Measurements from ENCODE around the gene CEACAM4.

CEACAM4 gene

DNA sequence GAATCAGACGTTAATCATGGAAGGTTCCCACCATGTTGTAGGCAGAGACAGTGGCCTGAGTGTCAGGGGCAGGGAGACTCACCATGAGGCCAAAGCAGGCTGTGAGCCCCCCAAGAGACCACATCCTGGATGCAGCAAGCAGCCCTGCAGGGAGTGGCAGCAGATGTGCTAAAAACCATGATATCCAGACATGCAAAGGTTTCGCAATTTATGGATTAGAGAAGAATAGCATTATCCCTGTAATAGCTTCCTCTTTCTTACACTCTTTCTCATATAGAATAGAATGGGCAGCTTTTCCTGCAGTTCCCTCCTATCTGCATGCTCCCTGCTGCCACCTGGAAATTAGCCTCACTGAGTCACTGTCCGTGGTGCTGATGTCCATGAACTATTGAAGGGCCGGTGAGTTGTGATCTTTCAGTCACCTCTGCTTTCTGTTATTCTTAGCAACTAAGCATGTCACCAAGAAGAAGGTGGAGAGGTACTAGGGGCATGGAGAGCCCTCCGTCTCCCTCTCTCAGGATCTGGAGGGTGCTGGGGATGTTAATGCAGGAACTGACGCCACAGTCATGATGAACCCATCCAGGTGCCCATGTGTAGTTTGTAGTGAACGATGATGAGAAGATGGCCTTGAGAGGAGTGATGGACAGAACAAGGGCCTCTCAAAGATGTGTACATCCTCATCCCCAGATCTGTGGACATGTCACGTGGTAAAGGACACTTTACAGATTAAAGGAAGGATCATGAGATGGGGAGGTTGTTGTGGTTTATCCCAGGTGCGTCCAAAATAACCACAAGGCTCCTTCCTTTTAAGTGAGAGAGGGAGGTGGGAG, 9.9 kb downstream of the CEACAM4 start:
- DNase-seq = no peak

DNA sequence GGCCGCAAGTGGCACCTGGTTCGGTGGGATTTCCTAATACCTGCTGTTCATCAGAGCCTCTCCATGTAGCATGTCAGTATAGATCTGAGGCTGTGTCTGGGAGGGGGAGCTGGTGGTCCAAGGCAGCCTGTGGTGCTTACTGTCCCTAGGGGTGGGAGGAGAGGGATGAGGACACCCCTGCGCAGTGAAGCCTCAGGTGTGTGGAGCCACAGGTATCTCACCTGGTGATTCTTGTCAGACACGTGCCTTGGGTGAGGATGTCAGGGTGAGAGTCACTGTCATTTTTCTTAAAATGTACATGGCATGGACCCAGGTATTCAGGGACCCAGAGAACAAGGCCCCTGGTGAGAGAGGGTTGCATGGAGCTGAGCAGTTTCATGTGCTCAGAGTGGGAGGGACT, 11.7 kb downstream of the CEACAM4 start:
- no peak for DNase-seq

DNA sequence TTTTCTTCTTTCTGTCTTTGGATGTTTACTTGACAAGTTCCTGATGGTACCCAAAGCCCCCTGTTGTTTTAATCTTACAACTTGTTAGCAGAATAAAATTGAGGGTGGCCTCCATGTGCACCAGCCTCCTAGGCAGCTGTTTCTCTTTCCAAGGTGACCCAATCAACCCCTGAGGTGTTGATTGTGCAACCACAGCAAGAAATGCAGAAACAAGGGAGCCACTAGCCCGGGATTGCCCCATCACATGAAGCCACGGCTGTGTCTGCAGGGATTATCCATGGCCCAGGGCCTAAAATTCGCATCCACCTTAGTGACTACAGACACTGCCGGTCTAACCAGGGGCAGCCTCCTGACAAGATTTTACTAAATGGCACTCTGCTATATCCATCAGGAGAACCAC, 14.4 kb downstream of the CEACAM4 start:
- DNase-seq = no peak

DNA sequence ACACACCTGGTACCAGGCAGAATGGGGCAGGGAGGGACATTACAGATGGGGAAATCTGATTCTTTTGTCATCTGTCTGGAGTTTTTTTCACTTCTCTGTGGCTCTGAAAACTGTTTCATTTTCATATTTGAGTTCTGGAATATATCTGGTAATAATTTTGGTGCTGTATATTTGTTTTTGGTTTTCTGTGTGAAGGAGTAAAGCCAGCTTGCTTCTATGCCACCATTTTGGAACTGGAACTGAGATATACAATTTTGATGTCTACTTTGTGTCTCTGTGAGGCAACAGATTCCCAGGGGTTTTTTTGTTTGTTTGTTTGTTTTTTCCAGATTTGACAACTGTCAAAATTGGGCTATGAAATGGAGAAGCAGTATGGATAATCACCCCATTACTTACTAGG, 16.1 kb downstream of the CEACAM4 start:
- DNase-seq = no peak

DNA sequence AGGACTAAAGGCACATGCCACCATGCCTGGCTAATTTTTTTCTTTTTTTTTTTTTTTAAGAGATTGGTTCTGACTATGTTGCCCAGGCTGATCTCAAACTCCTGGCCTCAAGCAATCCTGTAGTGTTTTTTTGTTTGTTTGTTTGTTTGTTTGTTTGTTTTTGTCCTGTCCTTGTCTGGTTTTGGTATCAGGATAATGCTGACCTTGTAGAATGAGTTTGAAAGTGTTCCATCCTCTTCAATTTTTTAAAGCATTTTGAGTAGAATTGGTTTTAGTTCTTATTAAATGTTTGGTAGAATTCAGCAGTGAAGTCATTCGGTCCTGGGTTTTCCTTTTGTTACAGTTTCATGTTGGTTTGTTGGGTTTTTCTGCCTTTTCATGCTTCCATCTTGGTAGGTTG, 19.2 kb downstream of the CEACAM4 start:
- no peak for DNase-seq

DNA sequence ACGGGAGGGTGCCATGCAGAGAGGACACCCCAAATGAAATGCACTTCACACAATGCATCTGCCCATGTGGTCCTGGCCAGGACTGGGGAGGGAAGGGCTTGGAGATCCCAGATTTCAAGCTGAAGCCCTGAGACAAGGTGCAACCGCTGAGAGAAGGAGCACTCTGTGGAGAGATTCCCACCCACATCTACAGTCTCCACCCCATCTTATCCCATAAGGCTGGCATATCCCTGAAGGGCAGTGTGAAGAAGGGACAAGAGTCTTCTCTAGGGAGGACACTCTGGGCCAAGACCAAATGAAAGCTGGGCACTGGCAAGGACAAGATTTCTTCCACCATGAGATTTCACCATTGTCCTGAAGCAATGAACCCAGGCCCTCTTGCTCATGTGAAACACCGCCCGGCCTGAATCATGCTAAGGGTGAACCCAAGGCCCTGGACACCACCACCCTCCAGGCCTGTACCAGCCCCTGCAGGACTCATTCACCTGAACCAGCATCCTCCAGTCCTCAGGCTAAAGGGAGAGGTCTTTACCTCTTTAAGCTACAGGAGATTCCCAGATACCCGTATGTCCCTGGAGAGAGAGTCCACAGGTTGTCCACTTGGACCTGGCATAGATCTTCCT, 20.5 kb downstream of the CEACAM4 start:
- no peak for DNase-seq

DNA sequence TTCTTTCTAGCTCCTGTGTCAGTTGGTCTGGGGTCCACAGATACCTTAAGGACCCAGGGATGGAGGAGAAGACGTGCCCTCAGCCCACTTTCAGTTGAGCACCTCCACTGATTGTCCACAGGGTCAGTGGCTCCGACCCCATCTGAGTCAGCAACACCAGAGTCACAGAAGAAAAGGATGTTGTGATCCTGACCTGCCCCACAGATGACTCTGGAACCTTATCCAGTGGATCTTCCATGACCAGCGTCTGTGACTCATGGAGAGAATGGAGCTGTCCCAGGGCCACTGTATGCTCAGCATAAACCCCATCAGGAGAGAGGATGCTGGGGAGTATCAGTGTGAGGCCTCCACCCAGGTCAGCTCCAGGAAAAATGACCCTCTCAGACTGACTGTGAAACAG, 22.0 kb downstream of the CEACAM4 start:
- DNase-seq = no peak

DNA sequence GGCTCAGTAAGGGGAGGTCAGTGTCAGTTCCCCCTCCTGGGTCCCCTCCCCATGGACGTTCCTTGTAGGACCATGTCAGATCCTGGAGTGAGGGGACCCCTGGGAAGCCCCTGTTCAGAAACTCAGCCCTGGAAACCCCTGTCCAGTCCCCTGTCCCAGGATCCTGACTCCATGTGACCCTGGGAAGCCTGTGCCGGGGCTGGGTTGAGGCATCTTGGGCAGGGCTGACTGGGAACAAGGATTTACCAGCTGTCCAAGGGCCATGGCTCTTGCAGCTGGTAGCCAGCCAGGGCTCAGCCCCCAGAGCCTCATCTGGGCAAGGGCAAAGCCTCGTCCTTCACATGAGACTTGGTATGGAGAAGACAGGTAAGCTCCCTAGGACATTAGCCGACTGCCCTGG, 25.1 kb downstream of the CEACAM4 start:
- no peak for DNase-seq

DNA sequence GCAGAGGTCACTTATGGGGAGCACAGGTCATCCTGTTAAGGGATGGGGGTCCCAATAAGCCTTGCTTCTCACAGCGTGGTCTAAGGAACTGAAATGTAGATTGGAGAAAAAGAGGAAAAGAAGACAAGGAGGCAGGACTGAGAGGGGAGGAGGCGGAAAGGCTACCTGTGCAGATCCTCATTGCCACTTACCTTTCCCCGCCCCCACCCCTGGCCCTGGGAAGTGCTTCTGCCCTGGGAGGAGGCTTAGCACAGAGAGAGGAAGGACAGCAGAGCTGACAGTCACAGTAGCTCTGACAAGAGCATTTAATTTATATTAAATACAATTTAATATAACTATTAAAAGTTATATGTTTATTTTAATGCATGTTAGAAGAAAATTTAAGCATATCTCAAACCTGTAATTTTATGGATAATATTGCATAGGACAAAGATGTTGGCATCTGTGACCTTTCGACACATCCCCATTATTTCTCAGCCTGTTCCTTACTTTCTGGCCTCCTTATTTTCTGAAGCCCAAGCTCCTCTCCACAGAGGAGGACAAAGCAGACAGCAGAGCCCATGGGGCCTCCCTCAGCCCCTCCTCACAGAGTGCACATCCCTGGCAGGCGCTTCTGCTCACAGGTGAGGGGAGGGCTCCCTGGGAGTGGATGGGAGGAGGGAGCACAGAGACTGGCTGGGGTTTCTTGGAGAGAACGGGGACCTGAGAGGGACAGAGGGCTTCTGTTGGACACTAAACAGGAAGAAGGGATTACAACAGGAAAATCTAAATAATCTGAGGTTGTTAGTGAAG, 27.5 kb downstream of the CEACAM4 start:
- no peak for DNase-seq

DNA sequence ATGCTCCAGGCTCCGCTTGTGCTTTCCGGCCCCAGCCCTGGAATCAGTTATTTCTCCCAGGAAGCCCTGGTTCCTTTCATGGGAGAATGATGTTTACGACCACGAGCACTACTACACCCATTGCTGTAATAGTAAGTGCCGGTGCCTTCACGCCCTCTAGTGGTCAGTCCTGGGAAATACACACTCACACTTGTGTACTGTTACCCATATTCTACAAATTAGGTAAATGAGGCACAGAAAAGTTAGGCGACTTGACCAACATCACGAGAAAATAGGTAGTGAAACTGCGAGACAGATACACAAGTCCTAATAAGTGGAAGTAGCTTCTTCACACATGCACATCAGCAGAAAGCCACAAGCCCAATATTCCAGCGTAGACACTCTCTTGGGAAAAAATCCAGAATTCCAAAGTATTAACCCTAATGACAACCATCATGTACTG, 29.3 kb downstream of the CEACAM4 start:
- no peak for DNase-seq

DNA sequence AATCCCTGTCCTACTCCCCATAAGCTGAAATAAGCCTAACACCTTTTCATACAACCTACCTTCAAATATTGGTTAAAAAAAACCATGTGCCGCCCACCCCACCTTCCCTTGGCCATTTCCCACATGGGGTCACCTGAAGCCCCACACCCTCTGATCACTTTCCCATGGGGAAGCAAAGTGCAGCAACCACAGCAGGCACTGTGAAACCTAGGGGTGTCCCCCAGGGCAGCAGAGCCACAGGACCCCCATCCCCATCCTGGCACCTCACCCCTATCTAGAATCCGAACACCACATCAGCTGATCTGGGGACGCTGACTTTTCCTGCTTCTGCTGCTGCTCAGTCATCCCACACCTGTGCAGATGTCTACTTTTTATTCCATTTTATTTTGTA, 31.0 kb downstream of the CEACAM4 start:
- DNase-seq = no peak

DNA sequence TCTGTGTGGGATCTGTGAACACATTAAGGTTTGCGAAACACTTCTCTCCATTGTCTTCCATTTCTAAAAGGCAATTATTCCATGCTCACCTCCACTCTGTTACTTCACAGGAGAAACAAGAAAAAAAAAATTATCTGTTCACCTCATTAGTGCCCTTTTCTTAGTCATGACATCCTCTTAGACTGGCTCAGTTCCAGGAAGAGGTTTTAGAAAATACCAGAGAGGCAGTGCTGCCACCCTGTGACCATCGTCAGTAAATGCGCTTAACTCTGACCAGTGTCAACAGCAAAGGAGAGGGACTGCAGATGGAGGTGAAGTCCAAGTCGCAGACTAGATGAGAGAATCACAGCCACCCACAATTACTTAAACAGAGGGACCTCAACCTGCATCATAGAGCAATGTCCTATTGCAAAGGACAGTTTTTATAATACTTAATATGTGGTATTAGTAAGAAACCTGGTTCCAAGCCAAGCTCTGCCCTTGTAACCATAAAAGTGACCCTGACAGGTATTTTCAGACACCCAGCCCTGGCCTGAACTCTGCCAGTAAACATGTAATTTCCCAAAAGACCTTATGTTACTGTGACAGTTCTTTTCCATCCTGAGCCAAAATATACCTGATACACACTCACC, 31.5 kb downstream of the CEACAM4 start:
- peak; percentile 12 for DNase-seq

DNA sequence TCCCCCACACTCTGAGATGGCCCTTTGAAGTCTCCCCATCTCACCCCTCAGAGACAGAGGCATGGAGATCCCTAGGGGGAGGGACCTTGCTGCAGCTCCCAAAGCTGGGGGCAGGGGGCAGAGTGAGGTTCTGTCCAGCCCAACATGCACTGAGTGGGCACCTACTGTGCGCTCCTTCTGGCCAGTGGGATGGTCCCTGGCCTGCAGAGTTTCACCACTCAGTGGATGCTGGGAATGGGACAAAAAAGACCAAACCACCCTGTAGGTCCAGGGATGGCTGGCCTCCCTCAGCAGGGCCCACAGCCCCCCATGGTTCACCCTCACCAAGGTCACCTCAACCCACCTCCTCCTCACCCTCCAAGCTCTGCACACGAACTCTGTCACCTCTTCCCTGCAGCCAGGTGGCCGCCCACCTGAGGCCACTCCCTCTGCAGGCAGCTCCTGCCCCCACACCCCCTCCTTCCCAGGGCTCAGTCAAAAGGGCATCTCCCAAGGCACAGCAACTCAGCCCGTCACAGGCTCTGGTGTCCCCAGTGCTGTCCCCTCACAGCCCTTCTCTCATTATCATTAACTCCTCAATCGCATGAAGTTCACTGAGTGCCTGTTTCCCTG, 34.8 kb downstream of the CEACAM4 start:
- DNase-seq = no peak

DNA sequence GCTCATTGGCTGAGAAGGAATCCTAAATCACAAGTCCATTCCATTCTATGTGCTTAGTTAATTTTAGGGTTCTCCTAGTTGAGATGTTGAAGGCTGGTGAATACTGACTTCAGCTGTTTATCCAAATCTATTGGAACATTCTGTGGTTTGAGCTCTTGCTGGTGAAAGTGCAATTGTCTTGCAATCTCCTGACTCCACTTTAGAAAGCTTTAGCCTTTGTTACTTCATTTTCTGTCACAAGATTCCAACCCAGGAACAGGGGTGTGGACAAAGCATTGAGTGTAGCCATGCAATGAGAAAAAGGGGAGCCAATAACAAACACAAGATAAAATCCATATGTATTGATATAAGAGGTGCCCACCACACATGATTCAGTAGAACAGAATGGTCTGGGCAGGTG, 35.9 kb downstream of the CEACAM4 start:
- no peak for DNase-seq

DNA sequence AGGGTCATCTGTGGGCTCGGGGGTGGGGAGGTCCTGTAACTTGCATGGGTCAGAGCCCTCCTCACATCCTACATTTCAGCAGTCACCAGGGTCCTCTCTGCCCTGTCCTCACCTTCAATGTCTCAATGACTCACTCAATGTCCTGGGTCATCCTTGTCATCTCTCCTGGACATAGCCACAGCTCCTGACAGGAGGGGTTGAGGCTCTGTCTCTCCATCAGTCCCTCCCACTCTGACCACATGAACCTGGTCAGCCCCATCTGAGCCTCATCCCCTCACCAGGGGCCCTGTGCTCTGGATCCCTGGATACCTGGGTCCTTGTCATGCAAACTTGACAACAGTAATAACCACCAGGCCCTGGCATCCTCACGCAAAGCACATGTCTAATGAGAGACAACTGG, 37.5 kb downstream of the CEACAM4 start:
- DNase-seq = no peak

DNA sequence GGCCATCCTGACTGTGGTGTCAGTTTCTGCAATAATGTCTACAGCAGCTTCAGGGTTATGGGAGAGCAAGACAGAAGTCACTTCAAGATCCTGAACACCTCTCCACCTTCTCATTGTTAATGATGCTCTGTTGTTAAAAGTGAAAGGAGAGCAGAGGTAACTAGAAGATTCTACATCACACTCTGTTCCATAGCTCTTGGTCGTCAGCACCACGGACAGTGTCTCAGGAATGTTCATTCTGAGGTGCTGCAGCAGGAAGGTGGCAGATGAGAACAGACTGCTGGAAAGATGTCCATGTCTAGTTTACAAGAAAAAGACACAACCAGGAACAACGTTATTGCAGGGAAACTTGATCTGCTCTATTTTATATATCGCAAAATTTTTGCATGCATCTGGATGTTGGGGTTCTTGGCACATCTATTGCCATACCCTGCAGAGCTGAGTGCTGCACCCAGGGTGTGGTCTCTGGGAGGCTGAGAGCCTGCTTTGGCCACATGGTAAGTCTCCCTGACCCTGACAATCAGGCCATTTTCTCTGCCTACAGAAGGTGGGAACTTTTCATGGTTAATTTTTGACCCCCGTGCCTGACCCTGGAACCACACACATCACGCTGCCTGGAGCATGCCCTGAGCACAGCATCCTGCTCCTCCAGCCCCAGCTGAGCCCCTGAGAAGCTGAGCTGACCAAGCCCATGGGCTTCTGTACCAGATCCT, 38.2 kb downstream of the CEACAM4 start:
- DNase-seq = no peak

DNA sequence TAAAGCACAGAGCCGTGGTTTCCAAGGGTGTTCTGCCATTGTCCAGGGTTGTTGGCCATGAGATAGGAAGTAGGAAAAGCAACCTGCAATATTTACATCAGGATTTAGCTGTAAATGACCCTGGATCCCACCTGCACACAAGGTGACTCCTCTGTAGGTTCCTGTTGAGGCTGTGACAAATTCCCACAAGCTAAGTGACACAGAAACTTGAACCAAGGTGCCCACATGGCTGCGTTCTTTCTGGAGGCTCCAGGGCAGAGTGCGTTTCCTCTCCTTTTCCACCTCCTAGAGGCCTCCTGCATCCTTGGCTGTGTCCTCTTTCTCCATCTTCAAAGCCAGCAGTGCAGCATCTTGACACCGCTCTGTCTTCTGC, 39.0 kb downstream of the CEACAM4 start:
- no peak for DNase-seq

DNA sequence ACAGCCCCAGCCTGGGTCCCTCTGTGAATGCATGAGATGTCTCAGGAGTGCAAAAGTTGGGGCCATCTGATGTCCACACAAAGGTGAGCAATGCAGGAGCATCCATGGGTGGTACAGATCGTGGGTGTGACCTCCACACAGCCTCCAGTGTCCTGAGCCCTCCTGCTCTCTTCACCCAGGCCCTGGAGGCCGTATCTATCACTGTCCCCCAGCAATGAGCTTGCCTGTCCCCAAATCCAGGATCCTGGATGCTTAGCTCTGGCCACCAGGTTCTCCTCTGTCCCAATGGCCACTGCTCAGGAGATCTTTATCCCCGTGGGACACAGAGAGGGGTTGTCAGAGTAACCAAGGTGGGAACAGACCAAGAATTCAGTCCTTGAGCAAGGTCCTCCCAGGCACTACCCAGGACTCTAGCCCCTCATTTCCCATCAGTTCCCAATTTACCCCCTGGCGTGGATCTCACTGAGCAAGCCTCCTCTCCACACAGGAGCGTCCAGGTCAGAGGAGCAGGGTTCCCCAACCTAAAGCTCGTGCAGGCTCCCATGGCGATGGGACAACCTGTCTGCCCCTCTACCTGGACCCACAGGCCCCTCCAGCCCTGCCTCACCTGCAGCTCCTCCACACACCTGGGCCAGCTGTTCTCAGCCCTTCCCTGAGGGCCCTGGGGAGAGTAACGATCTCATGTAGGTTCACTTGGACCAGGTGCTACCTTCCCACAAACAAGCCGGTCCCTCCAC, 39.6 kb downstream of the CEACAM4 start:
- no peak for DNase-seq

DNA sequence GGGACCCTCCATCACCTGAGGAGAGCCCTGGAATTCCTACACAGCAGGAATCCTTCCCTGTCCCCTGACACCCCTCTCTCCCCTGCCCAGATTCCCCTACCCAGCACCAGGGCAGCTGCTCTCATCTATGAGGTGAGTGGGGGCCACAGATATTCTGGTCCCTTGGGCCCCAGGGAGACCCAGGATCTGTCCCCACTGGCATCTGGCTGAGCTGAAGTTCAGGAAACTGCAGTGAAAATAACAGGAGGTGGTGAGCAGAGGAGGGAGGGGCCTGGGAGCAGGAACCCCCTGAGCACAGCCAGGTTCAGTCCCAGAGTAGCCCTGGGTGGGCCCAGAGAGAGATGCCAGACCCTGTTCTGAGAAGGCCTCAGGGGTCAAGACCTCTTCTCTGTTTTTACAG, 40.8 kb downstream of the CEACAM4 start:
- DNase-seq = no peak

DNA sequence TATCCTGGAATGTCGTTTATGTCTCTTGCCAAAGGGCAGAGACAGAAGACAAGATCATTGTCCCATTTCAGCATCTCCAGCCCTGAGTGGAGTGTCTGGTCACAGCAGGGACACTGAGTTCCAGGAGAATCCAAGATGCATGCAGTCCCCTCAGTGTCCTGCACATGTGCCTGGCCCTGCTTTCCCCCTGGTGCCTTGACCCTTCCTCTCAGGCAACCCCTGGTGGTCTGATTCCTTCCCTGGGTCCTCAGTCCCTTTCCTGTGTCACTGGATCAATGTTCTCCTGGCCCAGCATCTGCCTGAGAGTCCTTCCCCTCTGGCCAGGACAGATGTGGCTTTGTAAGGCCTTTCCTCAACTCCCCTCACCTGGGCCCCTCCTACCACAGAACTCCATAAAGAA, 41.9 kb downstream of the CEACAM4 start:
- DNase-seq = no peak

DNA sequence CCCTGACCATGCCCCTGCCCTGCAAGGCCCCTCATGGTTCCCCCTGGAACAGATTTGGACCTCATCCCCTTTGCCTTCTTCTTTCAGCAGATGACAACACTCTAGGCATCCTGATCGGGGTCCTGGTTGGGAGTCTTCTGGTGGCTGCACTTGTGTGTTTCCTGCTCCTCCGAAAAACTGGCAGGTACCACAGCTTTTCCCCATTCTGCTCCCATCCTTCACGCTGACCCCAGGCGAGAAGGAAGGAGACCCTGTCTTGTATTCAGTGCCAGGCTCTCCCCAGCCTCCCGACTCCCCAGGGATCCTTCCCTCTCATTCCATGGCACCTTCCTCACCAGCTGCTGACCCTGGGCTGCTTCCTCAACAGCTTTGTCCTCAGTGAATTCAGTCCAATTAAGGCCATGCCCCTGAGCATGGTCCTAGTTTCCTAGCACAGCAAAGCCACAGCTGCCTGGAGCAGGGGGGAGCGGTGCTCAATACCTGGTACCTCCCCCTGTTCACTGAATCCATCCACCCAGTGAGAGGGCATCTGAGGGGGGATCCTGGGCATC, 42.5 kb downstream of the CEACAM4 start:
- no peak for DNase-seq

All from NCI-H1417 treated with DMSO at 0.1 percent for 48 hours (cell line).